K562 (cell line): ENCODE results near the gene LANCL3. TPM values are rescaled to one million over a fixed set of nuclear protein-coding genes. Genes with fewer than 3 reads are reported as not detected.

Experiments used
- ATAC-seq: fragments of 200-7000 bp; cut with Tn5 transposase; 3 replicates; pipeline ENCODE4 v1.9.1; 2020; ENCODE audit warnings: moderate library complexity
- BruUV-seq: library from RNA; stranded (reverse); fragments of 400-500 nt; replicated peaks from 2 replicates; lab custom pipeline; 2021; lab: Mats Ljungman, UMichigan
- CTCF ChIA-PET: fragments of 300-600 bp; formaldehyde crosslinking; extraction: SDS; loops from one replicate; lab custom pipeline; 2021; ENCODE audit warnings: low intra/inter-chr PET ratio; lab: Yijun Ruan, JAX
- POLR2A ChIA-PET: fragments of 300-600, 350-650 bp; sonication (Branson Sonifier 250); formaldehyde crosslinking; extraction: SDS; loops from one replicate; lab custom pipeline; 2021; ENCODE audit warnings: antibody characterized with exemption, inconsistent platforms; lab: Yijun Ruan, JAX
- DNase-seq, 4 experiments: peaks; one replicate each; pipeline versions ENCODE4 v3.0.0 to v3.0.0-alpha.2; 2011 to 2018; ENCODE audit warnings: low spot score in 3 of 4, mixed read lengths in 3 of 4; ENCODE audit errors: extremely low read depth in 1 of 4
- FAIRE-seq: peaks from 2 replicates; lab custom pipeline; 2011; peaks lifted over from hg19 to GRCh38; lab: Jason Lieb, UNC
- H2AFZ ChIP-seq: 2 replicates; pipeline ENCODE4 v1.6.0; 2011; ENCODE audit warnings: low read depth, low read length, control low read depth, inconsistent platforms
- H3K27ac ChIP-seq: fragments of 200-600 bp; 3 replicates; pipeline ENCODE4 v1.8.0; 2011; ENCODE audit warnings: low read depth, mild to moderate bottlenecking, control low read depth, inconsistent platforms, low read length, moderate library complexity, mixed read lengths; ENCODE audit errors: extremely low read depth
- H3K27me3 ChIP-seq, 2 experiments: fragments of 300-600 bp in 1 of 2; 2 replicates in 1 of 2; 3 replicates in 1 of 2; pipeline versions ENCODE4 v1.6.0 to v1.8.0; 2011; ENCODE audit warnings: inconsistent platforms in 2 of 2, low read length in 2 of 2, mild to moderate bottlenecking in 1 of 2, mixed read lengths in 1 of 2, moderate library complexity in 1 of 2; ENCODE audit not compliant: control insufficient read depth in 2 of 2, insufficient read depth in 2 of 2
- H3K36me3 ChIP-seq: fragments of 300-600 bp; 3 replicates; pipeline ENCODE4 v1.8.0; 2011; ENCODE audit warnings: mild to moderate bottlenecking, low read length, inconsistent platforms; ENCODE audit not compliant: control insufficient read depth, insufficient read depth
- H3K4me1 ChIP-seq, 2 experiments: fragments of 200-600 bp in 1 of 2; replicated peaks in 1 of 2; 2 replicates in 1 of 2; 3 replicates in 1 of 2; pipeline versions ENCODE4 v1.5.1 to v1.8.0; 2011; ENCODE audit warnings: inconsistent platforms in 2 of 2, low read length in 2 of 2, mild to moderate bottlenecking in 1 of 2, mixed read lengths in 1 of 2, moderate library complexity in 1 of 2; ENCODE audit not compliant: control insufficient read depth in 2 of 2, insufficient read depth in 2 of 2
- H3K4me2 ChIP-seq: 2 replicates; pipeline ENCODE4 v1.6.1; 2011; ENCODE audit warnings: low read length, control low read depth, inconsistent platforms, mixed read lengths; ENCODE audit not compliant: insufficient read depth
- H3K4me3 ChIP-seq: fragments of 200-600 bp; sonication (generic), shearing (Covaris generic); 2 replicates; pipeline ENCODE4 v1.5.1; 2016; ENCODE audit warnings: control low read depth, inconsistent platforms
- H3K79me2 ChIP-seq: fragments of 200-600 bp; 3 replicates; pipeline ENCODE4 v1.8.0; 2011; ENCODE audit warnings: low read length, inconsistent platforms; ENCODE audit not compliant: control insufficient read depth, insufficient read depth
- H3K9ac ChIP-seq, 2 experiments: 2 replicates each; pipeline versions ENCODE4 v1.6.0 to v1.6.1; 2011; ENCODE audit warnings: low read depth in 2 of 2, low read length in 2 of 2, control low read depth in 1 of 2, inconsistent platforms in 1 of 2, mild to moderate bottlenecking in 1 of 2, mixed read lengths in 1 of 2; ENCODE audit not compliant: insufficient read depth in 1 of 2
- H3K9me1 ChIP-seq: one replicate; pipeline ENCODE4 v1.6.0; 2011; ENCODE audit warnings: inconsistent platforms, mild to moderate bottlenecking, low read length, moderate library complexity; ENCODE audit not compliant: control insufficient read depth, insufficient read depth
- H3K9me3 ChIP-seq: replicated peaks from 2 replicates; pipeline ENCODE4 v1.5.1; 2011; ENCODE audit warnings: low read depth, low read length, inconsistent platforms; ENCODE audit not compliant: control insufficient read depth, insufficient read depth
- H4K20me1 ChIP-seq: replicated peaks from 2 replicates; pipeline ENCODE4 v1.6.1; 2011; ENCODE audit warnings: low read length, inconsistent platforms, mixed read lengths; ENCODE audit not compliant: control insufficient read depth, insufficient read depth
- ARID1B ChIP-seq: fragments of 450-650 bp; IDR thresholded peaks from 2 replicates; pipeline ENCODE4 v1.6.1; 2016; ENCODE audit warnings: antibody characterized with exemption, mild to moderate bottlenecking, inconsistent platforms
- CCAR2 ChIP-seq: fragments of 200-400 bp; formaldehyde crosslinking; IDR thresholded peaks from 2 replicates; pipeline ENCODE4 v1.6.1; 2017; ENCODE audit warnings: mild to moderate bottlenecking, low read depth, low read length
- ELK1 ChIP-seq: sonication (generic); formaldehyde crosslinking; IDR thresholded peaks from 2 replicates; pipeline ENCODE4 v1.8.1; 2022; ENCODE audit warnings: missing genetic modification reagents
- GTF2A2 ChIP-seq: IDR thresholded peaks from 2 replicates; pipeline ENCODE4 v1.6.1; 2016; ENCODE audit warnings: mild to moderate bottlenecking, missing genetic modification characterization, missing compliant biosample characterization
- HNRNPUL1 ChIP-seq: fragments of 200-400 bp; formaldehyde crosslinking; IDR thresholded peaks from 2 replicates; pipeline ENCODE4 v1.6.1; 2017; ENCODE audit warnings: low read length
- MGA ChIP-seq: fragments of 450-650 bp; IDR thresholded peaks from 2 replicates; pipeline ENCODE4 v1.6.1; 2016; ENCODE audit warnings: mild to moderate bottlenecking, moderate library complexity
- NR1H2 ChIP-seq: sonication (generic); formaldehyde crosslinking; IDR thresholded peaks from 2 replicates; pipeline ENCODE4 v1.4.0; 2020; ENCODE audit warnings: mild to moderate bottlenecking, missing genetic modification reagents
- RNF2 ChIP-seq: sonication (generic); IDR thresholded peaks from 2 replicates; pipeline ENCODE4 v1.6.1; 2016
- TARDBP ChIP-seq: fragments of 450-650 bp; IDR thresholded peaks from 2 replicates; pipeline ENCODE4 v1.6.1; 2016
- TEAD4 ChIP-seq, 2 experiments: sonication (generic) in 1 of 2; formaldehyde crosslinking in 1 of 2; IDR thresholded peaks; 2 replicates each; pipeline versions ENCODE4 v1.6.1 to v1.8.0; 2012 to 2022; ENCODE audit warnings: borderline replicate concordance in 1 of 2, inconsistent platforms in 1 of 2, low read length in 1 of 2, mild to moderate bottlenecking in 1 of 2, missing genetic modification reagents in 1 of 2
- ZNF445 ChIP-seq: fragments of 250-450 bp; sonication (Bioruptor Pico); IDR thresholded peaks from 2 replicates; pipeline ENCODE4 v1.4.0; 2020; ENCODE audit warnings: low read depth, mild to moderate bottlenecking, moderate library complexity
- WGBS: fragments of 100-300 bp; shearing (Covaris generic); methylation state at CpG from one replicate; pipeline ENCODE4 v1.1.6; 2016; ENCODE audit warnings: low coverage, mixed read lengths; ENCODE audit not compliant: insufficient coverage; ENCODE audit errors: missing lambda C conversion rate; 5-methylcytosine and 5-hydroxymethylcytosine counted together
- in situ Hi-C: fragments of 300-500 bp; cut with MboI; formaldehyde crosslinking; loops from 4 replicates; pipeline ENCODE4 v1.15.0; 2018; ENCODE audit warnings: inconsistent platforms, mixed read lengths
- intact Hi-C: fragments of 100-400 bp; cut with micrococcal nuclease; formaldehyde crosslinking; loops from 2 replicates; pipeline ENCODE4 v1.14.2; 2022
- polyA plus RNA-seq, 8 experiments: library from polyadenylated mRNA; depleted of rRNA in 4 of 8; stranded (reverse) in 5 of 8; unstranded in 3 of 8; fragments of >200 nt; fragmentation: Nextera tagmentation in 2 of 8; fragmentation: Illumina TruSeq in 1 of 8; extraction: Ambion mirVana in 2 of 8; extraction: Trizol in 1 of 8; gene quantifications; 2 replicates each; pipeline versions ENCODE4 v1.2.1 to v1.2.3, GENCODE V29; 2011 to 2014; ENCODE audit warnings: inconsistent platforms in 1 of 8, missing spikeins in 1 of 8
- total RNA-seq, 7 experiments: library from RNA; depleted of rRNA in 6 of 7; stranded (reverse); fragments of >200 nt in 6 of 7; fragmentation: Illumina TruSeq in 2 of 7; extraction: Trizol in 2 of 7; gene quantifications; 2 replicates each; pipeline versions ENCODE4 v1.2.1 to v1.2.3, GENCODE V29; 2011 to 2021; ENCODE audit warnings: low replicate concordance in 1 of 7

Gene LANCL3
- total and polyA plus RNA-seq, 9 of the 15 experiments (the other 6 are each of a cell fraction or from before 2014, with no cell fraction given), result 0.41 to 1.5 (median 0.58) TPM

DNA sequence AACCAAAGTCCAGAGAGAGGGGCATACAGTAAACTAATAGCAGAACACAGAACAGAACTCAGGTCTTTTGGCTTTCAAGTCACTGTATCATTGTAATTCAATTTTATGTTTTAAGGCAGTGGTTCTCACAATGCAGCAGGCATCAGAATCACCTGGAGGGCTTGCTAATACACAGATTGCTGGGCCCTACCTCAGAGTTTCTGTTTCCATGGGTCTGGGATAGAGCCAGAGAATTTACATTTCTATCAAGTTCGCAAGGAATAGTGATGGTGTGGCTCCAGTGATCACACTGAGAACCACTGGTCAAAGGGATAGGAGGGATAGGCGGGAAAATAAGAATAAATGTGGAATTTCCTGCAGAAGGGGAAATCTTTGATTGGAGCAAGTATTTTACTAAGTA is 36.7 kb downstream of the LANCL3 start:
- intact Hi-C loops (no loop called here), in situ Hi-C loops (no loop called here)
- Histone ChIP-seq H4K20me1 (no peaks in the 10 kb centered on the region), H3K27ac (no peak overlapping the region), H3K4me2 (no peak overlapping the region), H3K4me1 (no peaks in the 10 kb centered on the region; a peak in 1 of 5 replicates), H3K79me2 (no peaks in the 10 kb centered on the region), H3K36me3 (no peaks in the 10 kb centered on the region), H3K4me3 (no peak overlapping the region), H3K9me3 (no peaks in the 10 kb centered on the region), H3K9me1 (no peaks in the 10 kb centered on the region), H3K9ac (no peak overlapping the region), H3K27me3 (no peaks in the 10 kb centered on the region), H2AFZ (no peak overlapping the region)
- POLR2A ChIA-PET, result no interaction called here
- no peak for ATAC-seq
- FAIRE-seq, result no peak
- CTCF ChIA-PET, result no interaction called here
- DNase-seq, result no peak
- 28% methylated on average over 2 of the region's 2 CpGs for WGBS
- no TSS peak for BruUV-seq
- no peak for TF ChIP-seq TEAD4 (IDR thresholded peaks at IDR 0.05; ENCODE audit: low read length)
- no peak for TF ChIP-seq TEAD4 (CRISPR knock-in tag; IDR thresholded peaks at IDR 0.05; ENCODE audit: borderline replicate concordance)
- no peak for TF ChIP-seq NR1H2 (CRISPR knock-in tag)
- no peak for TF ChIP-seq ELK1 (CRISPR knock-in tag)
- no peak for TF ChIP-seq ARID1B
- no peak for TF ChIP-seq GTF2A2 (tag)
- TF ChIP-seq ZNF445 (CRISPR knock-in tag), result no peak
- no peak for TF ChIP-seq RNF2
- no peak for TF ChIP-seq HNRNPUL1
- TF ChIP-seq MGA, result no peak
- no peak for TF ChIP-seq TARDBP
- no peak for TF ChIP-seq CCAR2
